Measurements from ENCODE around the gene TIMP3.

- TF ChIP-seq, protein P1, sequence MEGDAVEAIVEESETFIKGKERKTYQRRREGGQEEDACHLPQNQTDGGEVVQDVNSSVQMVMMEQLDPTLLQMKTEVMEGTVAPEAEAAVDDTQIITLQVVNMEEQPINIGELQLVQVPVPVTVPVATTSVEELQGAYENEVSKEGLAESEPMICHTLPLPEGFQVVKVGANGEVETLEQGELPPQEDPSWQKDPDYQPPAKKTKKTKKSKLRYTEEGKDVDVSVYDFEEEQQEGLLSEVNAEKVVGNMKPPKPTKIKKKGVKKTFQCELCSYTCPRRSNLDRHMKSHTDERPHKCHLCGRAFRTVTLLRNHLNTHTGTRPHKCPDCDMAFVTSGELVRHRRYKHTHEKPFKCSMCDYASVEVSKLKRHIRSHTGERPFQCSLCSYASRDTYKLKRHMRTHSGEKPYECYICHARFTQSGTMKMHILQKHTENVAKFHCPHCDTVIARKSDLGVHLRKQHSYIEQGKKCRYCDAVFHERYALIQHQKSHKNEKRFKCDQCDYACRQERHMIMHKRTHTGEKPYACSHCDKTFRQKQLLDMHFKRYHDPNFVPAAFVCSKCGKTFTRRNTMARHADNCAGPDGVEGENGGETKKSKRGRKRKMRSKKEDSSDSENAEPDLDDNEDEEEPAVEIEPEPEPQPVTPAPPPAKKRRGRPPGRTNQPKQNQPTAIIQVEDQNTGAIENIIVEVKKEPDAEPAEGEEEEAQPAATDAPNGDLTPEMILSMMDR (IDR thresholded peaks at IDR 0.05) = no peak
- TF ChIP-seq EZH2 (IDR thresholded peaks at IDR 0.05; ENCODE audit: borderline replicate concordance, insufficient read depth, low read depth, low read length, poor library complexity, severe bottlenecking) = no peak
Observed at GRCh38 chr22:32855045-32855756, 53.7 kb downstream of the TIMP3 start.

Measured in B cell (primary cell).